ENCODE measurements around the gene LCE2A. TPM values are rescaled to one million over a fixed set of nuclear protein-coding genes. Genes with fewer than 3 reads are reported as not detected.
"Not testable (repeated sequence)": the region's sequence is repeated elsewhere in the genome, so short reads cannot be mapped to it uniquely, and the experiment has no call there.

Gene LCE2A
- total RNA-seq, 1 experiment from 2014 or later, result not detected

GRCh38 chr1:152673016-152673415 is 25.1 kb upstream of the LCE2A start:
- Mint-ChIP-seq H3K36me3 (ENCODE audit: insufficient read depth in 1 of 3, low read depth in 3 of 3) (peaks cover 4 to 15% (median 8%) of the 10 kb centered on the region in 3 experiments; a peak in 6 of 7 replicates), H3K4me1 (no peaks in the 10 kb centered on the region), H3K4me3 (no peak overlapping the region), H3K27ac (no peak overlapping the region), H3K27me3 (ENCODE audit: low read depth) (no peaks in the 10 kb centered on the region), H3K9me3 (peaks cover 96% of the 10 kb centered on the region in 2 experiments)
- no peak overlapping the region for H2BK20ac ChIP-seq (ENCODE audit: low read depth, low read length, poor library complexity, severe bottlenecking)
- no peak overlapping the region for H3K56ac ChIP-seq (ENCODE audit: insufficient read length, low read depth, low read length)
- no peaks in the 10 kb centered on the region; the same call in 1 of the 2 replicates for H3K27me3 ChIP-seq (ENCODE audit: insufficient read depth, low read length)
- H2BK12ac ChIP-seq (ENCODE audit: insufficient read length, low read depth, low read length), result no peak overlapping the region
- no peak overlapping the region for H4K8ac ChIP-seq (replicated peaks; ENCODE audit: insufficient read length, low read depth, low read length)
- H3K18ac ChIP-seq (ENCODE audit: insufficient read length, low read depth, low read length), result no peak overlapping the region
- no peak overlapping the region for H2BK15ac ChIP-seq (ENCODE audit: low read depth, low read length)
- H3K9ac ChIP-seq (ENCODE audit: extremely low read depth, insufficient read length, low read length), result no peak overlapping the region
- H3K23me2 ChIP-seq (ENCODE audit: insufficient read length, low read depth, low read length, poor library complexity, severe bottlenecking), result no peaks in the 10 kb centered on the region
- H3K23ac ChIP-seq (ENCODE audit: insufficient read length, low read depth, low read length), result no peak overlapping the region
- no peaks in the 10 kb centered on the region for H3K79me1 ChIP-seq (ENCODE audit: insufficient read depth, low read depth, low read length, poor library complexity, severe bottlenecking)
- H3K27ac ChIP-seq (ENCODE audit: insufficient read length, low read depth, low read length), result no peak overlapping the region
- no peak overlapping the region for H3K4me2 ChIP-seq (ENCODE audit: insufficient read depth, insufficient read length, low read length)
- no peaks in the 10 kb centered on the region for H3K4me1 ChIP-seq (ENCODE audit: insufficient read depth, low read length)
- no peak overlapping the region for H4K91ac ChIP-seq (ENCODE audit: insufficient read length, low read depth, low read length)
- H3K79me2 ChIP-seq (ENCODE audit: insufficient read depth, low read length), result no peaks in the 10 kb centered on the region
- peaks cover 93% of the 10 kb centered on the region for H3K9me3 ChIP-seq (ENCODE audit: control insufficient read depth, low read depth, low read length)
- H2BK5ac ChIP-seq (ENCODE audit: insufficient read length, low read length), result no peak overlapping the region
- H2AFZ ChIP-seq (ENCODE audit: low read length), result no peak overlapping the region
- TF ChIP-seq CTCF (conservative IDR thresholded peaks at IDR 0.05), result no peak
- no peak overlapping the region for H3T11ph ChIP-seq (ENCODE audit: low read length)
- H3K4ac ChIP-seq (ENCODE audit: low read depth, low read length), result no peak overlapping the region
- DNase-seq, result no peak
- H3K14ac ChIP-seq (ENCODE audit: insufficient read depth, low read length), result no peak overlapping the region
- no peak overlapping the region for H2BK120ac ChIP-seq (ENCODE audit: low read depth, low read length, poor library complexity, severe bottlenecking)
- WGBS (ENCODE audit: extremely low coverage, insufficient read length, low lambda C conversion rate), result no CpG with 5 or more reads among the region's 2 CpGs
- no peaks in the 10 kb centered on the region for H4K20me1 ChIP-seq (ENCODE audit: control insufficient read depth, insufficient read depth, insufficient read length)
- no peak overlapping the region for H2AK5ac ChIP-seq (ENCODE audit: insufficient read length, low read length)
- H4K5ac ChIP-seq (ENCODE audit: insufficient read length, low read depth, low read length), result no peak overlapping the region

GRCh38 chr1:152674983-152675382 is 23.2 kb upstream of the LCE2A start, which contains the start of gene LCE2C:
Gene LCE2C (plus strand): TSS chr1:152675279. CDS start chr1:152676016, 737 bp downstream.
- no CpG with 5 or more reads among the region's 3 CpGs for WGBS (ENCODE audit: extremely low coverage, insufficient read length, low lambda C conversion rate)
- H2AFZ ChIP-seq (ENCODE audit: low read length); H4K8ac ChIP-seq (replicated peaks; ENCODE audit: insufficient read length, low read depth, low read length); H3K18ac ChIP-seq (ENCODE audit: insufficient read length, low read depth, low read length); H2BK15ac ChIP-seq (ENCODE audit: low read depth, low read length); H3K4ac ChIP-seq (ENCODE audit: low read depth, low read length); H2BK5ac ChIP-seq (ENCODE audit: insufficient read length, low read length); H4K91ac ChIP-seq (ENCODE audit: insufficient read length, low read depth, low read length); H3K23ac ChIP-seq (ENCODE audit: insufficient read length, low read depth, low read length); H2BK20ac ChIP-seq (ENCODE audit: low read depth, low read length, poor library complexity, severe bottlenecking); H3K4me1 ChIP-seq (ENCODE audit: insufficient read depth, low read length); H3K4me3 Mint-ChIP-seq; H3K56ac ChIP-seq (ENCODE audit: insufficient read length, low read depth, low read length); H3K79me1 ChIP-seq (ENCODE audit: insufficient read depth, low read depth, low read length, poor library complexity, severe bottlenecking); H3K4me2 ChIP-seq (ENCODE audit: insufficient read depth, insufficient read length, low read length); DNase-seq; H3K27ac ChIP-seq (ENCODE audit: insufficient read length, low read depth, low read length); H2BK120ac ChIP-seq (ENCODE audit: low read depth, low read length, poor library complexity, severe bottlenecking); H3K27ac Mint-ChIP-seq; H3K27me3 ChIP-seq (ENCODE audit: insufficient read depth, low read length); H2BK12ac ChIP-seq (ENCODE audit: insufficient read length, low read depth, low read length); H3K4me1 Mint-ChIP-seq; H4K5ac ChIP-seq (ENCODE audit: insufficient read length, low read depth, low read length); H3K14ac ChIP-seq (ENCODE audit: insufficient read depth, low read length); H4K20me1 ChIP-seq (ENCODE audit: control insufficient read depth, insufficient read depth, insufficient read length); H3K9ac ChIP-seq (ENCODE audit: extremely low read depth, insufficient read length, low read length); H2AK5ac ChIP-seq (ENCODE audit: insufficient read length, low read length); H3T11ph ChIP-seq (ENCODE audit: low read length); H3K23me2 ChIP-seq (ENCODE audit: insufficient read length, low read depth, low read length, poor library complexity, severe bottlenecking); H3K27me3 Mint-ChIP-seq (ENCODE audit: low read depth); H3K79me2 ChIP-seq (ENCODE audit: insufficient read depth, low read length): not testable (repeated sequence)
- peaks cover 4 to 26% (median 11%) of the 10 kb centered on the region in 3 experiments; a peak in 6 of 7 replicates for H3K36me3 Mint-ChIP-seq (ENCODE audit: insufficient read depth in 1 of 3, low read depth in 3 of 3)
- peaks cover 93% of the 10 kb centered on the region for H3K9me3 ChIP-seq (ENCODE audit: control insufficient read depth, low read depth, low read length)
- H3K9me3 Mint-ChIP-seq, result peaks cover 96 to 97% of the 10 kb centered on the region in 2 experiments

Measured in H9 (cell line).